ENCODE results near the gene TENM4.

DNA sequence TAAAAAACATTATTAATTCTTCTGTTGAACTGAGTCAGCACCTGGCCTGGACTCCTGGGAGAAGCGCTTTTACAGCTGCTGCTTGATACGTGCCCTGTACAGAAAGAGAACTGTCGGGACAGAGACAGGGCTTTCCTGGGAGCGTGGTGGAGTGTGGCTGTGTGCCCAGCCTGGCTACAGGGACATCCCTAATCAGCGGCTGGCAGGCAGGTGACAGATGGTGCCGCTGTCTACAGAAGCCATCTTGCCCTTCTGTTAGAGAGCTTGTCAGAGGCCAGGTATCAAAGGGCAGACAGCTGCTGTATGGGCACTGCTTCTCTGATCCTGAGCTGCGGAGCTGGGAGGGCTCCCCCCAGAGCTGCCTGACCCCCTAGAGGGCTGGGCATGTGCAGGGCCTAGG, 361.8 kb downstream of the TENM4 start:
- no peak for TF ChIP-seq ZNF423 (tag by site-specific recombination; IDR thresholded peaks at IDR 0.05)
- no peak for TF ChIP-seq YY1 (tag by site-specific recombination; IDR thresholded peaks at IDR 0.05)
- TF ChIP-seq, protein P1, sequence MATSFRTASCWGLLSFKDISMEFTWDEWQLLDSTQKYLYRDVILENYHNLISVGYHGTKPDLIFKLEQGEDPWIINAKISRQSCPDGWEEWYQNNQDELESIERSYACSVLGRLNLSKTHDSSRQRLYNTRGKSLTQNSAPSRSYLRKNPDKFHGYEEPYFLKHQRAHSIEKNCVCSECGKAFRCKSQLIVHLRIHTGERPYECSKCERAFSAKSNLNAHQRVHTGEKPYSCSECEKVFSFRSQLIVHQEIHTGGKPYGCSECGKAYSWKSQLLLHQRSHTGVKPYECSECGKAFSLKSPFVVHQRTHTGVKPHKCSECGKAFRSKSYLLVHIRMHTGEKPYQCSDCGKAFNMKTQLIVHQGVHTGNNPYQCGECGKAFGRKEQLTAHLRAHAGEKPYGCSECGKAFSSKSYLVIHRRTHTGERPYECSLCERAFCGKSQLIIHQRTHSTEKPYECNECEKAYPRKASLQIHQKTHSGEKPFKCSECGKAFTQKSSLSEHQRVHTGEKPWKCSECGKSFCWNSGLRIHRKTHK (tag by site-specific recombination; IDR thresholded peaks at IDR 0.05) = no peak
